ENCODE results near the gene MAP4. TPM values are rescaled to one million over a fixed set of nuclear protein-coding genes. Genes with fewer than 3 reads are reported as not detected.
A peak's percentile ranks its signal among the peaks of the same experiment; 100 is the strongest.

MAP4 gene
- total RNA-seq, 1 experiment from 2014 or later = 140 TPM

DNA sequence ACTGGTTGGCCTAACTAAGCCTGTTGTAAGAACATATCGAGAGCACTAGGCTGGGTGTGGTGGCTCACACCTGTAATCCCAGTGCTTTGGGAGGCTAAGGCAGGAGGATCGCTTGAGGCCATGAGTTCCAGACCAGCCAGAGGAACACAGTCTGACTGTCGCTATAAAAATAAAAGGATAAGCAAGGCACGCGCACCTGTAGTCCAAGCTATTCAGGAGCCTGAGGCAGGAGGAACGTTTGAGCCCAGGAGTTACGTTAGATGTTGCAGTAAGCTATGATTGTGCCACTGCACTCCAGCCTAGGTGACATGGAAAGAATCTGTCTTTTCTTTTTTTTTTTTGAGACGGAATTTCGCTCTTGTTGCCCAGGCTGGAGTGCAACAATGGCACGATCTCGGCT lies 24.9 kb downstream of the MAP4 start:
- Histone ChIP-seq H2AK5ac (ENCODE audit: insufficient read length, low read length) (no peak overlapping the region), H3K27me3 (ENCODE audit: insufficient read depth, low read length) (no peaks in the 10 kb centered on the region), H2BK5ac (ENCODE audit: insufficient read length, low read length) (no peak overlapping the region), H3K56ac (ENCODE audit: insufficient read length, low read depth, low read length) (no peak overlapping the region), H3K23me2 (ENCODE audit: insufficient read length, low read depth, low read length, poor library complexity, severe bottlenecking) (no peaks in the 10 kb centered on the region), H2AFZ (ENCODE audit: low read length) (no peak overlapping the region), H2BK120ac (ENCODE audit: low read depth, low read length, poor library complexity, severe bottlenecking) (no peak overlapping the region), H3K4ac (ENCODE audit: low read depth, low read length) (no peak overlapping the region), H4K5ac (ENCODE audit: insufficient read length, low read depth, low read length) (no peak overlapping the region), H2BK20ac (ENCODE audit: low read depth, low read length, poor library complexity, severe bottlenecking) (no peak overlapping the region), H3K4me2 (ENCODE audit: insufficient read depth, insufficient read length, low read length) (no peak overlapping the region), H3K4me1 (ENCODE audit: insufficient read depth, low read length) (no peaks in the 10 kb centered on the region), H3K14ac (ENCODE audit: insufficient read depth, low read length) (no peak overlapping the region), H3K27ac (ENCODE audit: insufficient read length, low read depth, low read length) (no peak overlapping the region), H3K79me2 (ENCODE audit: insufficient read depth, low read length) (no peaks in the 10 kb centered on the region), H3K9ac (ENCODE audit: extremely low read depth, insufficient read length, low read length) (no peak overlapping the region), H3K79me1 (ENCODE audit: insufficient read depth, low read depth, low read length, poor library complexity, severe bottlenecking) (no peaks in the 10 kb centered on the region), H3K23ac (ENCODE audit: insufficient read length, low read depth, low read length) (no peak overlapping the region), H4K20me1 (ENCODE audit: control insufficient read depth, insufficient read depth, insufficient read length) (no peaks in the 10 kb centered on the region), H4K91ac (ENCODE audit: insufficient read length, low read depth, low read length) (no peak overlapping the region), H3K9me3 (ENCODE audit: control insufficient read depth, low read depth, low read length) (no peaks in the 10 kb centered on the region), H3K18ac (ENCODE audit: insufficient read length, low read depth, low read length) (no peak overlapping the region), H3T11ph (ENCODE audit: low read length) (no peak overlapping the region), H2BK15ac (ENCODE audit: low read depth, low read length) (no peak overlapping the region), H2BK12ac (ENCODE audit: insufficient read length, low read depth, low read length) (no peak overlapping the region), H4K8ac (replicated peaks; ENCODE audit: insufficient read length, low read depth, low read length) (no peak overlapping the region)
- peaks cover 9 to 18% (median 16%) of the 10 kb centered on the region in 3 experiments; a peak in 6 of 7 replicates for H3K36me3 Mint-ChIP-seq (ENCODE audit: insufficient read depth in 1 of 3, low read depth in 3 of 3)
- peaks cover 11 to 13% of the 10 kb centered on the region in 2 experiments for H3K4me1 Mint-ChIP-seq
- H3K4me3 Mint-ChIP-seq = no peak overlapping the region
- TF ChIP-seq, protein P1, sequence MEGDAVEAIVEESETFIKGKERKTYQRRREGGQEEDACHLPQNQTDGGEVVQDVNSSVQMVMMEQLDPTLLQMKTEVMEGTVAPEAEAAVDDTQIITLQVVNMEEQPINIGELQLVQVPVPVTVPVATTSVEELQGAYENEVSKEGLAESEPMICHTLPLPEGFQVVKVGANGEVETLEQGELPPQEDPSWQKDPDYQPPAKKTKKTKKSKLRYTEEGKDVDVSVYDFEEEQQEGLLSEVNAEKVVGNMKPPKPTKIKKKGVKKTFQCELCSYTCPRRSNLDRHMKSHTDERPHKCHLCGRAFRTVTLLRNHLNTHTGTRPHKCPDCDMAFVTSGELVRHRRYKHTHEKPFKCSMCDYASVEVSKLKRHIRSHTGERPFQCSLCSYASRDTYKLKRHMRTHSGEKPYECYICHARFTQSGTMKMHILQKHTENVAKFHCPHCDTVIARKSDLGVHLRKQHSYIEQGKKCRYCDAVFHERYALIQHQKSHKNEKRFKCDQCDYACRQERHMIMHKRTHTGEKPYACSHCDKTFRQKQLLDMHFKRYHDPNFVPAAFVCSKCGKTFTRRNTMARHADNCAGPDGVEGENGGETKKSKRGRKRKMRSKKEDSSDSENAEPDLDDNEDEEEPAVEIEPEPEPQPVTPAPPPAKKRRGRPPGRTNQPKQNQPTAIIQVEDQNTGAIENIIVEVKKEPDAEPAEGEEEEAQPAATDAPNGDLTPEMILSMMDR (conservative IDR thresholded peaks at IDR 0.05) = no peak
- H3K27me3 Mint-ChIP-seq (ENCODE audit: low read depth) = no peaks in the 10 kb centered on the region
- 0 out of 7 replicates have a peak overlapping the region, but pooled peaks of 1 of the 3 experiments have one; percentile 49 for H3K27ac Mint-ChIP-seq
- no peak for DNase-seq
- WGBS (ENCODE audit: extremely low coverage, insufficient read length, low lambda C conversion rate) = no CpG with 5 or more reads among the region's 11 CpGs
- H3K9me3 Mint-ChIP-seq = no peaks in the 10 kb centered on the region

All from H9 (cell line).